Left forelimb (tissue), 1 donor: ENCODE results near the gene AK5.
A peak's percentile ranks its signal among the peaks of the same experiment; 100 is the strongest.

ENCODE experiments used
- DNase-seq: peaks from one replicate; pipeline ENCODE4 v3.0.0-alpha.2; 2018; ENCODE audit warnings: low spot score

The AK5 gene, protein sequence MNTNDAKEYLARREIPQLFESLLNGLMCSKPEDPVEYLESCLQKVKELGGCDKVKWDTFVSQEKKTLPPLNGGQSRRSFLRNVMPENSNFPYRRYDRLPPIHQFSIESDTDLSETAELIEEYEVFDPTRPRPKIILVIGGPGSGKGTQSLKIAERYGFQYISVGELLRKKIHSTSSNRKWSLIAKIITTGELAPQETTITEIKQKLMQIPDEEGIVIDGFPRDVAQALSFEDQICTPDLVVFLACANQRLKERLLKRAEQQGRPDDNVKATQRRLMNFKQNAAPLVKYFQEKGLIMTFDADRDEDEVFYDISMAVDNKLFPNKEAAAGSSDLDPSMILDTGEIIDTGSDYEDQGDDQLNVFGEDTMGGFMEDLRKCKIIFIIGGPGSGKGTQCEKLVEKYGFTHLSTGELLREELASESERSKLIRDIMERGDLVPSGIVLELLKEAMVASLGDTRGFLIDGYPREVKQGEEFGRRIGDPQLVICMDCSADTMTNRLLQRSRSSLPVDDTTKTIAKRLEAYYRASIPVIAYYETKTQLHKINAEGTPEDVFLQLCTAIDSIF

DNA sequence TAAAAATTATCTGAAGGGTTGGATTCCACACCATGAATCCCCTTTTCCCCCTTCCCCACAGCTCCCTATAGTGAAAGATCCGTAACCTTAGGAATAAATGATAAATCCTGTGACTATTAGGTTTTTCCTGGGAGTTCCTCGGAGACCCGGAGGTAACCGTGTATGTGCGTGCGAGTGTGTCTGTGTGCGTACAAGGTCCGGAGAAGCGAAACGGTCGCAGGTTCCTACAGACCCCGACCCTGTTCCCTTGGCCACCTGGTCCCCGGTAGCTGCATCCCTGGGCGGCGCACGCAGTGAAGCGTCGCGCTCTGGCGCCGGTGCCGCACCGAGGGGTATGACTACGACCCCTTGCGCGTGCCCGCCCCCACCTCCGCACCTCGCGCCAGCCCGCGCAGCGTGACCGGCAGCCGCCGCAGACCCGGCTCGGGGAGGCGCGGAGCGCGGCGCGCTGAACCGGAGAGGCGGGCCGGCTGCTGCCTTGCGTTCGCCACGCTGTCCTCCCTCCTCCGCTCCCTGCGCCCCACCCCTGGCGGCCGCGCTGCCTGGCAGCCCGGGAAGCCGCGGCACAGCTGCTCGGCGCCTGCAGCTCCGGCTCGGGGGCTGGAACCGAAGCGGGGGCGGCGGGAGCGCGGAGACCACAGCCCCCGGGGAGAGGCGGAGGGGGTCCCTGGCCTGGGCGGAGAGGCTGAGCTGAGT, at the start of gene AK5:
Gene AK5 (plus strand): TSS at position 529 of the 696 bp plus-strand sequence. CDS start 295 bp downstream, outside the sequence.
- peak; percentile 78 for DNase-seq

DNA sequence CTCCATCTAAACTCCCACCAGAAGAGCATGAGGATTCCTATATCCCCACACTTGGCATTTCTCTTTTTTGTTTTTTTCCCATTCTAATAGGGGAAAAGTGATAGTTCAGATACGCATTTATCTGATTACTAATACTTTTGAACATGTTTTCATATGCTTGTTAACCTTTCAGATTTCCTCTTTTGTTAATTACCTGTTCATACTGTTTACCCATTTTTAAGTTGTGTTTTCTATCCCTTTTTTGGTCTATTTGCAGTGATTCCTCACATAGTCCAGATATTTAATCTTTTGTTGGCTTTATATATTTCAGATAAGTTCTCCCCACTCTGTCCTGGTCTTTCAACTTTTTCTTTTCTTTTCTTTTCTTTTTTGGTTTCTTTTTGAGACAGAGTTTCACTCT, 49.0 kb upstream of the AK5 start:
- DNase-seq: no peak

DNA sequence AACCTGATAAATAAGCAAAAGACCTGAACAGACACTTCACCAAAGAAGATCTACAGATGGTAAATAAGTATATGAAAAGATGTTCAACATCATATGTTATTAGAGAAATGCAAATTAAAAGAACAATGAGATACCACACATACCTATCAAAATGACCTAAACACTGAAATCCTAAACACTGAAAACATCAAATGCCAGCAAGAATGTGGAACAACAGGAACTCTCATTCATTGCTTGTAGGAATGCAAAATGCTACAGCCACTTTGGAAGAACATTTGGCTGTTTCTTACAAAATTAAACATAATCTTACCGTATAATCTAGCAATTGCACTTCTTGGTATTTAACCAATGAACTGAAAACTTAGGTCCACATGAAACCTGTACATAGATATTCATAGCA, 47.7 kb upstream of the AK5 start:
- no peak for DNase-seq

DNA sequence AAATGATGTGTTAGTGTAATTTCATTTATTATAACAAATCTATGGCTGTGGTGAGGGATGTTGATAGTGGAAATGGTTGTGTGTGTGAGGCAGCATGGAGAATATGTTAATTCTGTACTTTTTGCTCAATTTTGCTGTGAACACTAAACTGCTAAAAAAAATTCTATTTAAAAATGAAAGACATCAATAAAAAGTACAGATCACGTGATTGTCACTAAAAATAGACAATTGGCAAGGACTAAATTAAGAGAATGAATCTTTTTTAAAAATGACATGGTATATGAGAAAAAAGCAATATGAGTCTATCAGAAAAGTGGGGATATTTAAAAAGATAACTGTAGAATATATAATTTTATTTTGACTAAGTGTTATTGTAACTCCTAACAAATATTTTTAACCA, 46.9 kb upstream of the AK5 start:
- no peak for DNase-seq

DNA sequence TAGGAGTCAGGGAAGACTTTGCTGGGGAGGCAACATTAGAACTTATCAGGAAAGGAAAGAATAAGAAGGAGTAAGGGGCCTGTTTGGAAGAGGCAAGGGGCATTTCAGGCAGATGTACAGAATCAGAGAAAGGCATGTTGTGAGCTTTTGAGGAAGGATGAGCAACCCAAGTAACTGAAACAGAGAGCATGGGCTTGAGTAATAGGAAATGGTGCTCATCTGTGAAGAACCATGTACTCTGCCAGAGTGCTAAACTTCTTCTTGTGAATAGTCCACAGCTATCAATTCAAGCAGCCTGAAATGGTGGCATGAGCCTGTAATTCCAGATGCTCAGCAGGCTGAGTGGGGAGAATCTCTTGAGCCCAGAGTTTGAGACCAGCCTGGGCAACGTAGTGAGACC, 43.4 kb upstream of the AK5 start:
- no peak for DNase-seq

DNA sequence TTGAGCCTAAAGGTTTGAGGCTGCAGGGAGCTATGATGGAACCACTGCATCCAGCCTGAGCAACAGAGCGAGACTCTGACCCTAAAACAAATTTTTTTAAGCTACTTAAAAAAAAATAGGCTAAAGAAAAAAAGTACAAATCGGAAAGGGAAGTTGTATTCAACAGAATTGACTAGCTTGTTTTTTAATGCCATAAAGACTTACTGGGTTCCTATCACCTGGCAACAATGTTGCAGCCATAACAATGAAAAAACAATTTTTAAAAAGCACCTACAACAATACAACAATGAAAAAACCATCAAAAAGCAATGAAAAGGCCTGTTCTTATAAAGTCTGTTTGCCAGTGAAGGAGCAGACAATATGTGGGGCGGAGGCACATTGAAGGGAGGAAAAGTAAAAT, 42.5 kb upstream of the AK5 start:
- no peak for DNase-seq

DNA sequence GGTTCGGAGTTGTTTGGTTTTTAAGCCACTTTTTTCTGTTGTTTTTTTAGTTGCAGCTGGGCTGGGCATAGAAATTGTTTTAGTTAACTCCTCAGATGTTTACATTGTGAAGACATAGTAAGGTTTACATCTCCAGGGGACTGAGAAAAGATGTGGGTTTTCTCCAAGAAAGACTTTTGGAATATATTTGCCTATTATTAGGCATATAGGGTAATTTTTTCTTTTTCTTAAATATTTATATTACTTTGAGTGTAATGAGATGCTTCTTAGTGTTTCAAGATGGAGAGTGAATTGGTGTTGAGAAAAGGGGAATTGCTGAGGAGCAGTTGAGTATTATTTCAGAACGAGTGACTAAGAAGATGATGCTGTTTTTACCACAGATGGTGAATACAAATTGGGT, 36.0 kb upstream of the AK5 start:
- DNase-seq: no peak

DNA sequence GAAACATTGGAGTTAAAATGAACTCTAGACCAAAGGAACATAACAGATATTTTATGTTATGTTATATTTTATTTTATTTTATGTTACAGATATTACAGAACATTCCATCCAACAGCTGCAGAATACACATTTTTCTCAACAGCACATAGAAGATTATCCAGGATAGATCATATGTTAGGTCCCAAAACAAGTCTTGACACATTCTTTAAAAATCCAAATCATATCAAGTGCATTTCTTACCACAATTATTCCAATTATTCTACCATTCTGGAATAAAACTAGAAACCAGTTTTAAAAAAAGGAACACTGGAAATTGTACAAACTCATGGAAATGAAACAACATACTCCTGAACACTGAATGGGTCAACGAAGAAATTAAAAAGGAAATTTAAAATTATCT, 31.7 kb upstream of the AK5 start:
- no peak for DNase-seq

DNA sequence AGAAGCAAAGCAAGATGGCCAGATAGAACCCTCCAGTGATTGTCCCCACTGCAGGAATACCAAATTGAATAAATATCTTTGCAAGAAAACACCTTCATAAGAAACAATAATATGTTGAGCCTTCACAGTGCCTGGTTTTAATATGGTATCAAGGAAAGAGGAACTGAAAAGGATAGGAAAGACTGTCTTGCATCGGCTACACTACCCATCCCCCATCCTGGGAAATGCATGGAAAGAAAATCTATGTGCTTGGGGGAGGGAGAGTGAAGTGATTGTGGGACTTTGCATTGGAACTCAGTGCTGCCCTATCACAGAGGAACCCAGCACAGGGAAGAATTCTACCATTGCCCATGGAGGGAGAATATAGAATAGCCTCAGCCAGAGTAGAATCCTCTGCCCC, 28.6 kb upstream of the AK5 start:
- DNase-seq: no peak

DNA sequence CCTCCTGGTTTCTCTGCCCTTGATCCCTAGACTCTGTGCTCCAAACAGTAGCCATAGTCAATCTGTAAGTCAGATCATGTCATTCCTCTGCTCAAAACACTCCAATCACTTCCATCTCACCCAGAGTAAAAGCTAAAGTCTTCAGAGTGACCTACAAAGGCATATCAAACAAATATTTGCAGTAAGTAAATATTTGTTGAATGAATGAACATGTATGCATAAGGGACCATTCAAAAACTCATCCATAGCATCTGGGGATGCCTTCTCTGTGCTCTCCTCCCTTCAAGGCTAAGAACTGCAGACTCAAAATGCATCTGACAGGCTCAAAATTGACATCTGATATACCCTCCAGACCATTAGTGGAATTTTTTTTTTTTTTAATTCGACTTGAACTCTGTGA, 18.1 kb upstream of the AK5 start:
- DNase-seq: no peak

DNA sequence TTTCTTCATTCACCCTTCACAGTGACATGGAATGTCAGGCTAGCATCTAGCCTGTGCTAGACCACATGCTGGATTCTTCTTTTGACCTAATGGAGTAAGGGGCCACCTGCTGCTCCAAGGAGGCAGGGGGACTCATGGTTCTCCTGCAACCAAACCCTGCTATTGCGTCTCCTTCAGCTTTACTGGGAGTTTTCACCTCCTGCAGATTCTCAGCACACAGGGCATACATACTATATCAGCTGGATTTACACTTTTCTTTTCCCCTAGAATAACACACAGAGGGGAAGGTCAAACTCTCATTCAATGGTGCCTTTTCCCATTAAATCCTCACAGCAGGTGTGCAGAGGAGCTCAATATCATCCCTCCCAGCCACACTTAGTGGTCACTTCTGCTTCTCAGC, 16.6 kb upstream of the AK5 start:
- DNase-seq: no peak

DNA sequence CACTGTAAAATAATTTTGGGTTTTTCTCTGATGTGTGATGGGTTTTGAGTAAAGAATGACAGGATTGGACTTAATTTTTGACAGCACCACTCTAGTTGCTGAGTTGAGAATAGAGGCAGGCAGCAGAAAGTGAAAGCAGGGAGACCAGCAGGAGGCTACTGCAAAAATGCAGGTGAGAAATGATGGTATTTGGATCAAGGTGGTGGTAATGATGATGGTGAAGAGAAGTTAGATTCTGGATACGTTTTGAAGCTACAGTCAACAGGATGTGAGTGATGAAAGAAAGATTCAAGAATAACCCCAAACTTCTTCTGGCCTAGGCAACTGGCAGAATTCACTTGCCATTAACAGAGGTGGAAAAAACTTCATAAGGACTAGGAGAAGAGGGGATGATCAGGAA, 14.8 kb upstream of the AK5 start:
- no peak for DNase-seq

DNA sequence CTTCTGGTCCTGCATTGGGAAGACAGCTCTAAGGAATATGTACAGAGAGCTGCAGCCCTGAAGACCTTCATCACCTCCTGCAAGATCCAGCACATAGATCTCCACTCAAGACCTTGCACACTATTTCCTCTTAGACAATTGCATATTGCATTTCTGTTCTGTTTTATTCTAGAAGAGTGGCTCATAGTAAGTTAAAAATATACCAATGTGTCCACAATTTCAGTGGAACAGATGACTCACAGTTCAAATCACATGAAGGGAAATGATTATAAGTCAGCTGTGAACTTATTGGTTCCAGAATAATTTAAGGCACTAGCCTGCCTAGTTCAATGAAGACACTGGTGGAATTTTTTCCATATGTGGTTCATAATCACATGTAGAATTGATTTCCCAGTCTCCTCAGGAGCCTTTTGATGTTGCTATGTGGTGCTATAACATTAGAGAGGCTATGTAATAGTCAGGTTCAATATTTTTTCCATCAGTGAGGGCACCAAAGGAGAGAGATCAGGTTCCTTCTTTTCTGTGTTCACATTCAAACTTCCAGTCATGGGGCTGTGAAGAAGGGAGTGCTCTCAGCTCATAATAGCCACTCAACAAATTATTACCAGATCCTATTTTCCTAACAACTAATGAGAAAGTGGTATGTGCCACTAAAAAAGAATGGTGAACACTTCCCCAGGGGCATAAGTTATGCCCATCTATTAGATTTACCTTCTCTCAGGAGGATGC, 9.8 kb upstream of the AK5 start:
- DNase-seq: no peak

DNA sequence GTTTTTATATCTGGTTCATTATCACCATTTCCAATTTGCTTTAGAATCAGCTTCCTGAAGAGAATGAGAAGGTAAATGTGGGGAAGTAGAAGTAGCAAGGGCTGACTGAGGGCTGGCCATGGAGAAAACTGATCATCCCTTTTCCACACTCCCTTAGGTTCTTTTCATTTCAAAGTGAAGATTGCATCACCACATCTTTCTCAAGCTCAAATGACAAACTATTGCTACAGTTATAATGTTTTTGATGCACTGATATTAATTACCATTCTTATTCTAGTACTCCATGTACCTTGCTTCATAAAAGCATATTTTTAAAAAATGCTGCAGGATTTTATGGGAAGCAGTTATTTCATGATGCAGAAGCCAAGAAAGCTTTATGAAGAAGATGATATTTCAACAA, 7.9 kb upstream of the AK5 start:
- DNase-seq: no peak

DNA sequence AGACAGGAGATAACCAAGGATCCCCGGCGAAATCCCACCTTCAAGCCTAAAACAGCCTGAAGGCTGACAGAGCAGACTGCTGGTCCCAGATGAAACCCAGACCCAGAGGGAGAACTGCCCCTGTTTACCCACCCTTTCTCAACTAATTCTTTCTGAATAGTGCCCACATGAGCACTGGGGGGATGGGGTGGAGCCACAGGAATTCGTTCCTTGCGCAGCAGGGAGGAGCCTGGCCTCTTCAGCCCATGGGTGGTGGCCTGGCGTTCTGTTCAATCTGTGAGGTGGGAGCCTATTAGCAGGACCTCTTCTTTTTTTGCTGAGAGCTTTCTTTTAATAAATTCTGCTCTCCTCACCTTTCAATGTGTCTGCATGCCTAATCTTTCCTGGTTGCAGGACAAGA, 6.6 kb upstream of the AK5 start:
- DNase-seq: no peak

DNA sequence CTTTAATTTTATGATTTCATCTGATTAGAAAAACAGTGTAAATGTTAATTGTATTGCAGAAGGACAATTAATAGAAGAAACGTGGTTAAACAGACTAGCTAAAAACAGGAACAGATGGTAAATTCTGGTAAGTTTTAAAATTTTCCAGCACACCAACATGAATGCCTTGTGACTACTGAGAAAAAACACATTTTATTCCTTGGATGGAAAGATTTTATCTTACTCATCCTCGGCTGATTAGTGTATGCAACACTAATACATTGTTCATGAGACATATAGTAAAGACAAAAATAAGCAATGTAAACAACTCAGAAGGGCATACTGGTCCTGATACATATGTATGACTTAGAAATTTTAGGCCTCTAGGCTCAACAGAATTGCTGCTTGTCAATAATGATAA, 4.9 kb upstream of the AK5 start:
- DNase-seq: no peak

DNA sequence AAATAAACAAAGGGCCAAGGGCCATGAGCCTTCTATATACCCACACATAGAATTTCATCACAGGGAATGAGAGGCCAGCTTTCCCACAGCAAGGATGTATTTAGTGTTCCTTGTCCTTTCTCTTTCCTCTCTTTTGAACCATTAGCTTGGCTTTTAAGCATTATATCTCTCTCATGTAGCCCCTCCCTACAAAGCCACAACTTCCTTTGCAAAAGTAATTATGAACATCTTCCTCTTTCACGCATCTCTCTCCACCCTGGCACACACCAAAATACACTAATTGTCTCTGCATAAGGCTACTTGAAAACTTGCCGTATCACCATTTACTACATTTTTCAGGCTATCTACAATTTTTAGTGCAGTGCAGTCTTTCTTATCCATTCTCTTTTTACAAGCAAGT, 1.9 kb upstream of the AK5 start:
- DNase-seq: no peak

DNA sequence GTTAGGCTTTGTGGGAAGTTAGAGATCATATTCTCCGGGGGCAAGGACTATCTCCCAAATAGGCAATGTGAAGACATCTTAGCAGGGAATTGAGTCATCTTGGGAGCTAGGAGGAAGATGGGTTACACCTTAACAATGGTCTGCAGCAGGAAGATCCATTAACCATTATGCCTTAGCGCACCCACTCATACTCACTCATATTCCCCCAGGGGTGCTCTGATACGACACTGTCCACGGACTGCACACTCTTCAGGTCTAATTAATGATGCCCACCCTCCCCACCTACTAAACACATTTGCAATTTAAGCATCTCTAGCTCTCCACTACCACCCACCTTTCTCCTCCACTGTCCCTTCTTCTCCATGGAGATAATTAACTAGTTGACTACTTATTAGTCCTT, 857 bp upstream of the AK5 start:
- no peak for DNase-seq

DNA sequence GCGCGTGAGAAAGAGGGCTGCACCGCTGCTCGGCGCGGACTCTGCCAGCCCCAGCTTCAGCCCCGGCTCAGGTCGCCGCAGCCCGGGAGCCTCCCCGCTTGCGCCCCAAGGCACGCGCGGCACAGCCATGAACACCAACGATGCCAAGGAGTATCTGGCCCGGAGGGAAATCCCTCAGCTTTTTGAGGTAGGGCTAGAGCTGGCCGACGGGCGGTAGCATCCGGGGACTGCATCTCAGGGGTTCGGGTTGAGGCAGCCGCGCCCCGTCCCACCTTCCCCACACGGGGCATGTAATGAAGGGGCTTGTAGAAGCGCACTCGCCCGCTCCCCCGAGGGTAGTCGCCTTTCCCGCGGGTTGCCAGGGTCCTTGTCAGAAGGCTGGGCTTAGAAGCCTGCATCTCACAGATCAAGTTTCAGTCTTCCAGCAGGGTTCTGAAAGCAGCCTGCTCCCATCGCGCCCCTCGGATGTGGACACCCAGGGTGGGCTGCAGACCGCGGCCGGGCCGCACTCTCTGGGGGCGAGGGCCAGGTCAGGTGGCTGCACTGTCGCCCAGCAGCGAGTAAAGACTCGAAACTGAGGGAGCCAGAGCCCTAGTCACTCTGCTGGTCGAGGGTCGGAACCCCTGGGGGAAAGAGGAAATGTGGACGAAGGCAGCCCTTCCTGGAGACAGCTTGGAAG, 507 bp downstream of the AK5 start:
- peak; percentile 66 for DNase-seq

DNA sequence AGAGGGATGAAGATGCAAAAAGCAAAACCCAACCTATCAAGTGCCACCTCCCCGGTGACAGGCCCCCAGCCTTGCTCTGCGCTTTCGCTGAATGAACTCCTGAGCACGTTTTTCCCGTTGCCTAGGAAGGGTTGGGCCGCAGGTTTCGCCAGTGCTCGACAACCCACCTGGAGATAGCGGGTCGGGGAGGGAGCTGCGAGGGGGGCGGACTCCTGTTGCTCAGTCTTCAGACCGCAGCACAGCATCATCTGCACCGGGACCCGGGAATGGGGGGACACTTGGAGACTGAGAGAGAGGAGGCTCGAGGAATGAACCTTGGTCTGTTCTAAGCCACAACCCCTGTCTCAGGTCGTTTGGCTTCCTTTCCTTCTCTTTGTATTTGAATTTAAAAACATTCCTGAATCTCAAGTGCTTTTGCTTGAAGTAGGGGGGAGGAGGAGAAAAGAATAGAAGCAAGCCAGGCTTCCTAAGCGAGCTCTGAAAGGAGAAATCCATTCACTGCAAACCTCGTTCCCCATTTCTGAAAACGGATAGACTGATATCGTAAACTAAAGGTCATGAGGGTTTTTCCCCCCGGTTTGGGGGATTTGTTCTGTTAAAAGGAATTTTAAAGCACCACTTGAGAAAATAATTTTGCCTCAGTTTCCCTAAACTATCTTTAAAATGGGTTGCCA, 1.2 kb downstream of the AK5 start:
- DNase-seq: peak; percentile 64

DNA sequence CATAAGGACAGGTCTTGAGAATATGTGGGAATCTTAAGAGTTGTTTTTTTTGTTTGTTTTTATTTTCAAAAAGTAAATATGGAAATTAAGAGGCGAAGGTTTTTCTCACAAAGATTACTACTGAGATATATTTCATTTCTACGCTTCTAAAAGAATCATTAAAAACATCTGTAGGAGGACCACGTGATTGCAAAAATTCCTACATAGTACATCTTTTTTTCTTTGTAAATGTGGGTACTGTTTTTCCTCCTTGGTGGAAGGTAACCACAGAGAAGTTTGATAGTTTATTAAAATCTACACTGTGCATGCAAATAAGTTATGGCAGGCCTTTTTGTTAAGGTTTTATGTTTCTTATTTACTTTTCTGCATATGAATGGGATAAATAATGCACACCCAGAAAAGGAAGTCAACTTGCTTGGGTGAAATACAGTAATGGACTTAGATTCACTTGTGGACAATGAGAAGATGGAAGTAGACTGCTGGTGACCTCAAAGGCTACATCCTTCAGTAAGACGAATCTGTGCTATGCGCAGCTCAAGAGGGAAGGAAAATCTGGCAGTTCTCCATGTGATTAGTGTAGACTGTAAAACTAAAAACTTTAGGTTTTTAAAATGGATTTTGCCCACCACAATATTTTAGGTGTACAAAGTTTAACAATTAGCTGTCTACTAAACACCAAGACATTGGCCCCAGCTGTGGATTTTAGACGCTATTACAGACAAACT, 2.0 kb downstream of the AK5 start:
- no peak for DNase-seq
